A549 (cell line): ENCODE data around the gene HES1.
A peak's percentile ranks its signal among the peaks of the same experiment; 100 is the strongest.

ENCODE experiments used
- CHD2 ChIP-seq: fragments of 150-350 bp; IDR thresholded peaks from 2 replicates; pipeline ENCODE4 v1.6.1; 2014; ENCODE audit warnings: low read length; ENCODE audit not compliant: partially characterized antibody
- CTCF ChIP-seq: fragments of >200 bp; sonication (Bioruptor Twin); formaldehyde crosslinking; IDR thresholded peaks from 3 replicates; pipeline ENCODE4 v1.5.1; 2016
- PBX3 ChIP-seq: IDR thresholded peaks from 2 replicates; pipeline ENCODE4 v1.6.1; 2012
- POLR2A ChIP-seq: IDR thresholded peaks from 2 replicates; pipeline ENCODE4 v1.6.1; 2012; ENCODE audit warnings: mild to moderate bottlenecking, low read length

GRCh38 chr3:194139071-194139813 is 3.3 kb downstream of the HES1 start:
- TF ChIP-seq CTCF (no peak), CHD2 (no peak), POLR2A (0 out of 2 replicates have a peak, but pooled peaks have one; percentile 5), PBX3 (no peak)
